HCT116 (cell line): Measurements from ENCODE around the gene KRTAP10-7. TPM values are rescaled to one million over a fixed set of nuclear protein-coding genes. Genes with fewer than 3 reads are reported as not detected.

Experiments used
- ATAC-seq: fragments of 200-7000 bp; cut with Tn5 transposase; 2 replicates; pipeline ENCODE4 v1.9.1; 2020; ENCODE audit warnings: mild to moderate bottlenecking, moderate library complexity
- BruUV-seq: library from RNA; stranded (reverse); fragments of 400-500 nt; replicated peaks from 2 replicates; lab custom pipeline; 2021; lab: Mats Ljungman, UMichigan
- CTCF ChIA-PET: fragments of 300-600 bp; sonication (Branson Sonifier 250); formaldehyde crosslinking; loops from one replicate; lab custom pipeline; 2021; ENCODE audit warnings: antibody characterized with exemption; lab: Charles Lee
- POLR2A ChIA-PET: fragments of 300-600, 350-600 bp; sonication (Branson Sonifier 250); formaldehyde crosslinking; loops from one replicate; lab custom pipeline; 2021; ENCODE audit warnings: antibody characterized with exemption; lab: Charles Lee
- RAD21 ChIA-PET, 2 experiments: fragments of 300-600 bp; sonication (Branson Sonifier 250); formaldehyde crosslinking; loops; one replicate each; lab custom pipeline; 2023; ENCODE audit warnings: low total read pairs in 2 of 2; ENCODE audit not compliant: uncharacterized antibody in 2 of 2, unreplicated experiment in 2 of 2, low non-redundant PET in 1 of 2; lab: Charles Lee
- DNase-seq: peaks from one replicate; pipeline ENCODE4 v3.0.0-alpha.2; 2010; ENCODE audit warnings: low read depth, low spot score
- H2AFZ ChIP-seq: fragments of 200-600 bp; shearing (Covaris generic), sonication (generic); 2 replicates; pipeline ENCODE4 v1.6.1; 2017; ENCODE audit warnings: low read depth, mixed run types, mixed read lengths, antibody characterized with exemption, low read length; ENCODE audit not compliant: poor library complexity, severe bottlenecking
- H3K27ac ChIP-seq: 2 replicates; pipeline ENCODE4 v1.5.1; 2012; ENCODE audit warnings: low read depth, low read length
- H3K27me3 ChIP-seq: fragments of 200-600 bp; sonication (generic); 2 replicates; pipeline ENCODE4 v1.6.1; 2016; ENCODE audit warnings: mixed run types, low read length, mixed read lengths; ENCODE audit not compliant: insufficient read depth
- H3K36me3 ChIP-seq, 2 experiments: fragments of 200-500 bp in 1 of 2; fragments of 200-600 bp in 1 of 2; sonication (Bioruptor generic) in 1 of 2; sonication (generic) in 1 of 2; 2 replicates each; pipeline versions ENCODE4 v1.5.1 to v1.6.1; 2014 to 2016; ENCODE audit warnings: low read length in 2 of 2, inconsistent platforms in 1 of 2, mixed read lengths in 1 of 2, mixed run types in 1 of 2; ENCODE audit not compliant: insufficient read depth in 2 of 2, control insufficient read depth in 1 of 2
- H3K4me1 ChIP-seq, 2 experiments: fragments of 200-600 bp in 1 of 2; sonication (generic) in 1 of 2; 2 replicates each; pipeline versions ENCODE4 v1.5.1 to v1.6.1; 2012 to 2017; ENCODE audit warnings: low read length in 2 of 2, inconsistent platforms in 1 of 2, mild to moderate bottlenecking in 1 of 2, mixed read lengths in 1 of 2, mixed run types in 1 of 2, moderate library complexity in 1 of 2; ENCODE audit not compliant: insufficient read depth in 2 of 2, control insufficient read depth in 1 of 2
- H3K4me2 ChIP-seq: fragments of 200-600 bp; sonication (generic); 2 replicates; pipeline ENCODE4 v1.6.1; 2017; ENCODE audit warnings: mixed run types, low read length, mixed read lengths
- H3K4me3 ChIP-seq, 2 experiments: fragments of 200-600 bp in 1 of 2; sonication (generic) in 1 of 2; replicated peaks in 1 of 2; 2 replicates each; pipeline ENCODE4 v1.5.1; 2011 to 2016; ENCODE audit warnings: low read length in 2 of 2, control low read depth in 1 of 2, low read depth in 1 of 2, mild to moderate bottlenecking in 1 of 2, mixed read lengths in 1 of 2, mixed run types in 1 of 2
- H3K79me2 ChIP-seq: fragments of 200-600 bp; sonication (generic); 2 replicates; pipeline ENCODE4 v1.6.1; 2017; ENCODE audit warnings: mild to moderate bottlenecking, mixed run types, low read length, moderate library complexity, mixed read lengths; ENCODE audit not compliant: insufficient read depth
- H3K9ac ChIP-seq: fragments of 200-600 bp; sonication (generic); 2 replicates; pipeline ENCODE4 v1.6.1; 2016; ENCODE audit warnings: low read length, mixed read lengths
- H3K9me2 ChIP-seq: fragments of 200-600 bp; sonication (generic), shearing (Covaris generic); 2 replicates; pipeline ENCODE4 v1.6.1; 2017; ENCODE audit warnings: mixed run types, mild to moderate bottlenecking, moderate library complexity; ENCODE audit not compliant: insufficient read depth
- H3K9me3 ChIP-seq, 2 experiments: fragments of 200-500 bp in 1 of 2; fragments of 200-600 bp in 1 of 2; sonication (Bioruptor generic) in 1 of 2; sonication (generic) in 1 of 2; 2 replicates each; pipeline ENCODE4 v1.6.1; 2014 to 2017; ENCODE audit warnings: low read length in 2 of 2, mixed read lengths in 2 of 2, inconsistent platforms in 1 of 2, low read depth in 1 of 2, mild to moderate bottlenecking in 1 of 2, mixed run types in 1 of 2, moderate library complexity in 1 of 2; ENCODE audit not compliant: control insufficient read depth in 1 of 2, insufficient read depth in 1 of 2
- H4K20me1 ChIP-seq: fragments of 200-600 bp; sonication (generic), shearing (Covaris generic); 2 replicates; pipeline ENCODE4 v1.6.1; 2017; ENCODE audit warnings: mixed run types, mild to moderate bottlenecking, moderate library complexity; ENCODE audit not compliant: insufficient read depth
- ELF1 ChIP-seq: IDR thresholded peaks from 2 replicates; pipeline ENCODE4 v1.6.1; 2012; ENCODE audit warnings: low read depth, borderline replicate concordance
- EZH2phosphoT487 ChIP-seq: fragments of 200-600 bp; IDR thresholded peaks from 2 replicates; pipeline ENCODE4 v1.6.1; 2018; ENCODE audit warnings: antibody characterized with exemption, borderline replicate concordance
- FOSL1 ChIP-seq: IDR thresholded peaks from 2 replicates; pipeline ENCODE4 v1.6.1; 2012; ENCODE audit warnings: low read depth
- RAD21 ChIP-seq: IDR thresholded peaks from 2 replicates; pipeline ENCODE4 v1.6.1; 2012; ENCODE audit warnings: low read depth, mild to moderate bottlenecking
- SIN3A ChIP-seq: IDR thresholded peaks from 2 replicates; pipeline ENCODE4 v1.6.1; 2012; ENCODE audit warnings: low read depth
- SRF ChIP-seq: IDR thresholded peaks from 2 replicates; pipeline ENCODE4 v1.6.1; 2012; ENCODE audit warnings: low read depth
- YY1 ChIP-seq: IDR thresholded peaks from 2 replicates; pipeline ENCODE4 v1.6.1; 2011; ENCODE audit warnings: low read length, low read depth, moderate library complexity, mild to moderate bottlenecking; ENCODE audit not compliant: insufficient replicate concordance; ENCODE audit errors: extremely low read depth
- intact Hi-C: fragments of 100-400 bp; cut with micrococcal nuclease; formaldehyde crosslinking; loops from 2 replicates; pipeline ENCODE4 v1.10.0; 2022
- total RNA-seq: library from RNA; stranded (reverse); gene quantifications from one replicate; pipeline ENCODE4 v1.2.1, GENCODE V29; 2021; ENCODE audit not compliant: unreplicated experiment

KRTAP10-7 gene
- total RNA-seq, 1 experiment from 2014 or later: not detected

DNA sequence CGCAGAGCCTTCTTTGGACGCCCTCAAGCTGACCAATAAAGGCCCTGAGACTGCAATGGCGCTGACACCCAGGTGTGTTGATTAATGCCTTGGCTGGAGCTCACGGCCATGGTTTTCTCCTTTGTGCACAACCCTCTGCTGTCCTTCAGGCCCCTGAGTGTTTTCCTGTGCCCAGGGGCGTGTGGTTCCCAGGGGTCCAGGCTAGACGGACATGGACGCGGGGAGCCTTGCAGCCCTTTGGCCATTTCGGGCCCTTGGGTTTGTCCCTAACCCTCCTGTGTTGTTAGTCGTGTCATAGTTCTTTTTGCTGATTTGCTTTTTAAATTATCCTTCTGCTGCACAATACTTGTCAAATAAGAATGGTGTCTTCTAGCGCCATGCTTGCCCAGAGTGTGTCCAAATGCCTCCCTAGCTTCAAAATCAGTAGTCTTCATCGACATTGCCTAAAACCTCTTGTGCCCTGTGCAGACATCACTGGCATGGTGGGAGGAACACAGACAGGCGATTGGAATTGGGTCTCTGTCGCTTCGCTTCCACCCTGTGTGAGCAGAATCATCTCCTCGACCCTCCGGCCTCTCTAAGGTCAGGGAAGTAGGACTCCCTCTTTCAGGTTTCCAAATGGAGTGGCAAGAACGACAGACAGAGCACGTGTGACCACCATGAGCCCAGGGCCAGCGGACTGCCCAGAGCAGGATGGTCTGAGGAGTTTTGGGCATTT is 24.9 kb upstream of the KRTAP10-7 start:
- Histone ChIP-seq H3K36me3 (no peaks in the 10 kb centered on the region), H3K9me2 (no peaks in the 10 kb centered on the region), H3K9me3 (peaks cover 0 to 4% of the 10 kb centered on the region in 2 experiments; a peak in 2 of 4 replicates), H2AFZ (no peak overlapping the region), H3K79me2 (no peaks in the 10 kb centered on the region), H3K27me3 (peaks cover 6% of the 10 kb centered on the region; the same call in 1 of the 2 replicates), H3K27ac (no peak overlapping the region), H3K4me1 (peaks cover 0 to 3% of the 10 kb centered on the region in 2 experiments; a peak in 1 of 4 replicates), H3K4me3 (no peak overlapping the region), H3K9ac (no peak overlapping the region), H4K20me1 (no peaks in the 10 kb centered on the region), H3K4me2 (no peak overlapping the region)
- ATAC-seq (no peak), DNase-seq (no peak)
- ChIA-PET CTCF (no interaction called here), RAD21 (no interaction called here), POLR2A (no interaction called here)
- TF ChIP-seq RAD21 (no peak), YY1 (no peak), SRF (no peak)
- intact Hi-C loops: no loop called here
- BruUV-seq: no TSS peak

DNA sequence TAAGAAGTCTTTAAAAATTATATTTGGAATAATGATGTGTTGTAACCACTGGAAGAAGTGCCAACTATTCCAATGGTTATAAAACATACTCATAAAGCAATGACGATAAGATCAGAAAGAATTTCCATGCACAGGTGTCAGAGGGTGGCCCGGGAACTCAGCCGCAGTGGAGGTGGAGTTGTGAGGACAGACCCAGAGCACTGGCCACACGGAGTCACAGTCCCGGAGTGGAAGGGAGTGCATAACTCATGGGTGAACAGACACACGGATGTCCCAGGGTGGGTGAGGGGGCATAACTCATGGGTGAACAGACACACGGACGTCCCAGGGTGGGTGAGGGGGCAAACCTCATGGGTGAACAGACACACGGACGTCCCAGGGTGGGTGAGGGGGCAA is 24.4 kb upstream of the KRTAP10-7 start:
- no peak for ATAC-seq
- H3K4me2 ChIP-seq: no peak overlapping the region
- TF ChIP-seq SIN3A (no peak), FOSL1 (no peak), ELF1 (no peak), RAD21 (no peak), EZH2phosphoT487 (no peak)

More for the DNA sequence above, 24.4 kb upstream of the KRTAP10-7 start:
- no peaks in the 10 kb centered on the region for H4K20me1 ChIP-seq
- ChIA-PET POLR2A (no interaction called here), CTCF (no interaction called here), RAD21 (no interaction called here)
- peaks cover 4% of the 10 kb centered on the region; the same call in 1 of the 2 replicates for H3K27me3 ChIP-seq
- peaks cover 0 to 4% of the 10 kb centered on the region in 2 experiments; a peak in 2 of 4 replicates for H3K9me3 ChIP-seq
- no peak overlapping the region for H3K4me3 ChIP-seq
- no peak for DNase-seq
- no peaks in the 10 kb centered on the region for H3K9me2 ChIP-seq
- no peak overlapping the region for H2AFZ ChIP-seq
- intact Hi-C loops: no loop called here
- H3K79me2 ChIP-seq: no peaks in the 10 kb centered on the region
- H3K9ac ChIP-seq: no peak overlapping the region
- H3K36me3 ChIP-seq: no peaks in the 10 kb centered on the region
- BruUV-seq: no TSS peak
- H3K4me1 ChIP-seq: peaks cover 0 to 3% of the 10 kb centered on the region in 2 experiments; a peak in 1 of 4 replicates
- H3K27ac ChIP-seq: no peak overlapping the region
